Stimulated activated CD8-positive, alpha-beta memory T cell treated with anti-CD3 and anti-CD28 coated beads, Interleukin-12 subunit alpha, Interleukin-12 subunit beta, amount 100 ng/mL, for 24 hours (primary cell): Measurements from ENCODE around the gene PCARE.
"Not testable (repeated sequence)": the region's sequence is repeated elsewhere in the genome, so short reads cannot be mapped to it uniquely, and the experiment has no call there.

Experiments
- DNase-seq: peaks from one replicate; pipeline ENCODE4 v3.0.0-alpha.2; 2020; ENCODE audit errors: extremely low read depth

The PCARE gene

DNA sequence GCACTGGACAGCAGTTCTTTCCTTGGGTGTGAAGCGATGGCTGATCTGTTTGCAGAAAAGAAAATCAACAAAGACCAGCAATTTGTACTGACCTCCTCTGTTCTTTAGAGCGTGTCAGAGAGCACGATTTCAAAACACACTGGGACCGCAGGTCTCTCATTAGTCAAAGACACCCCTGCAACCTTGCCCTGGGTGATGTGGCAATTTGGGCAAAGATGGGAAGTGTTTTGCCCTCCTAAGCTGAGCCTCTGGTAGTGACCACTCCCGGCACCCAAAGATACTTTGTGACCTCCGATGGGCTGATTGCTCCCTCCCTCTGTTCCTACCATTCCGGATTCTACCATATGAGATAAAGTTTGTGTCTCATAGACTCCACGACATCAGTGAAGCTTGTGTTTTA, 22.6 kb upstream of the PCARE start:
- DNase-seq: no peak

DNA sequence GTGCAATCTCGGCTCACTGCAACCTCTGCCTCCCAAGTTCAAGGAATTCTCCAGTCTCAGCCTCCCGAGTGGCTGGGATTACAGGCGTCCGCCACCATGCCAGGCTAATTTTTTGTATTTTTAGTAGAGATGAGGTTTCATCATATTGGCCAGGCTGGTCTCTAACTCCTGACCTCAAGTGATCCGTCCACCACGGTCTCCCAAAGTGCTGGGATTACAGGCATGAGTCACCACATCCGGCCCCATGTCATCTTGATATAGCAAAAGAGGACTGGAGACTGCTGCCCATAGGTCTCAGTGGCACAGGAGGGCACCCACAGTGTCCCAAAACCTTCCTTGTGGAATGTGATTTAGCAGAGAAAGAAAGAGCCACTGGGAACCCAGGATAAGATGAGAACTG, 16.0 kb upstream of the PCARE start:
- not testable (repeated sequence) for DNase-seq

DNA sequence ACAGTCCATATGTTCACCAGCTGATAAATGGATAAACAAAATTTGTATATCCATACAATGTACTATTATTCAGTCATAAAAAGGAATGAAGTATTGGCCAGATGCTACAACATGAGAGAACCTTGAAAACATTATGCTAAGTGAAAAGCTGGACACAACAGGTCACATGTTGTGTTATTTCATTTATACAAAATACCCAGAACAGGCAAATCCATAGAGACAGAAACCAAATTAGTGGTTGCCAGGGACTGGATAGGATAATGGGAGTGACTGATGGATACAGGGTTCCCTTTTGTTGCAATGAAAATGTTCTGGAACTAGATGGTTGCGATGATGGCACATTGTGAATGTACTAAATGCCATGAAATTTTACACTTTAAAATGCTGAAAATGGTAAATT, 10.2 kb upstream of the PCARE start:
- no peak for DNase-seq

DNA sequence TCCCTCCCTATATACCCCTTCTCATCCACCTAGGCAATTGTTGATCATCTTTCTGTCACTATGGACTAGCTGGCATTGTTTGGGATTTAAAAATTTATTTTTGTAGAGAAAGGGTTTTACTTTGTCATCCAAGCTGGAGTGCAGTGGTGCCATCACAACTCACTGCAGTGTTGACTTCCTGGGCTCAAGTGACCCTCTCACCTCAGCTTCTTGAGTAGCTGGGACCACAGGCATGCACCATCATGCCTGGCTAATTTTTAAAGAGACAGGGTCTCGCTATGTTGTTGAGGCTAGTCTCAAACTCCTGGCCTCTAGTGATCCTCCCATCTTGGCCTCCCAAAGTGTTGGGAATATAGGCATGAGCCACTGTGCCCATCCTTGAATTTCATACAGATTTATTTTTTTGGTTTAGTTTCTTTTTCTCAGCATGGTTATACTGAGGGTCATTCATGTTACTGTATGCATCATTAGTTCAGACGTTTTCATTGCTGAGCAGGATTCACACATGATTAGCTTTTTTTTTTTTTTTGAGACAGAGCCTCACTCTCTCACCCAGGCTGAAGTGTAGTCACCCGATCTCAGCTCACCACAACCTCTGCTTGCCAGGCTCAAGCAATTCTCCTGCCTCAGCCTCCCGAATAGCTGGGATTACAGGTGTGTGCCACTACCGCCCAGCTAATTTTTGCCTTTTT, 8.6 kb upstream of the PCARE start:
- no peak for DNase-seq

DNA sequence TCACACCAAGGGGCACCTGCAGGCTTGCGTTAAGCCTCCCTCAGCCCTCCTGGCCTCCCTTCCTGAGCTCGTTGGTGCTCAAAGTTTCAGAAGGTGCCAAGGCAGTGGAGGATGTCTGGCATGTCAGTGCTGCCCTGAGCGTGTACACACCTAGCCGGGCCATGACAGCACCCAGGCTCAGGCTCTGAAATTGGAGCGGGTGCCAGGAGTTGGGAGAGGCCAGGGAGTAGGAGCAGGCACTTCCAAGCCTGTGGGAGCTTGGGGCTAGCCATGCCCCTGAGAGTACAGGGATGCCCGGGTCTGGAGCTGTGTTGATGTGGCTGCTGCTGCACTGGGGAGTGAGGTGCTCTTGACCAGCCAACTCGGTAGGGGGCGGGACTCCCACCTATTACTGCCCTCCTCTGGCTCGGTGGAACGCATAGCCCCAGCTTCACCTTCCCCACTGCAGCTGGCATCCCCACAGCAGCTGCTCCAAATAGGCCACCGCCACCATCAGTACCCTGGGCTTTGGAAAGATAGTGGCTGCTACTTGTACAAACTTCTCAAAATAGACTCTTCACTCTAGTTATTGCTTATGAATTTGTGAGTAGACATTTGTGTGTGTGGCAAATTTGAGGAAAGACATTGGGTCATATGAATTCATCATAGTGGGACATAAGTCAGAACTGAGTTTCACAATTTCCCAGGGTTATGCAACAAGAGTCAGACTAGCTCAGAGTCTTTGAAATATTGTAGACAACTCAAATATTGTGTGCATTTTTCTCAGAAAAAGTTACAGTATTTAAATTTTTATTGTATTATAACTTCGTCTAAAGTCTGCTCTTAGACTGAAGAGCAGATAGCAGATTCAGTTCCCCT, 6.8 kb upstream of the PCARE start:
- DNase-seq: no peak

DNA sequence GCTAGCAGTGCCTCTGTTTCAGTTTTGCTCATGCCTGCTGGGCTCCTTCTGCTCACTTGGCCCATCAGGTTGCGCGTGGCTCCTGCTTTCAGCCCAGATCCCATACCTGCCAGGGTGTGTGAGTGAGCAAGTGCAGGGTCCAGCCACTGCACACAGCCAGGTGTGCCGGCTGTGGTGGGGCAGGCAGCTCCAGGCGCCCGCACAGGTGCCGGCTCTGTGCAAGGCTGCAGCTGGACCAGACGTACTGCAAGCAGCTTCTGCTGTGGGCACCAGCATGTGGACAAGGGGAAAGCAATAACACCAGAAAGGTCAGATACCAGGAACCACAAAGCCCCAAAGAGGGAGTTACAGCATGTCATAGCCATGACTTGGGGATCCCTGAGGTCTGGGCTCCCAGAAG, 5.6 kb upstream of the PCARE start:
- DNase-seq: no peak

DNA sequence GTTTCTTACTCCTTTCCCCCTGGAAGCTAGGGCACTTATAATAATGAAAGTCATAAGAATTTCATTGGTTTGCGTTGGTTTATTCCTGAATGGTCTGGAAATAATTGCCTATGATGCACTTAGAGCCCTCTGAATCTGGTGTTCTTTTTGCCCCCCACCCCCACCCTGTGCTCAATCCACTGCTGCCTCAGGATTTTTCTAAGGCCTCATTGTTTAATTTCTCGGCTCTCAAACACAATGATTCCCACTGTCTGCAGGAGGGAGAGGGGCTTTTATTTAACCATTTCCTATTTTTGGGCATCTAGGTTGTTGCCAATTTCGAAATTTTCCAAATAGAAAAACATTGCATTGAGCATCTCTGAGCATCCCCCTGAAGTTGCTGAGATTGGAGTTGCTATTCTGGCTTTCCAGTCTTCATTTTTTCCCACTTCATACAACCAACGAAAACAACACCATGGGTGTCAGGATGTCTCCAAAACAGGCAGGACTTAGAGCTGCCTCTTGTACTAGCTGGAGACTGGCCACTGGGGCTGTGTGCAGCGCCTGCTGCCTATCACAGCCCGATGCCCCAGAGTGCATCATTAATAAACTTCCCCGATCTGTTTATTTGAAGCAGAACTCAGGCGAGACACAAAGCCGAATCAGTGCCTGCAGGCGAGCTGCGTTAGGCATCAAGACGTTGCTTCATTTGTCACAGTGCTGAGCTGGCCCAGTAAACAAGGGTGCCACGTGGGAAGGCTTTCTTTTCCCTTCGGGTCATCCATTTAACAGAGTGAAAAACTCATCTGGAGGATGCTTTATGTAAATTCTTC, 1.8 kb upstream of the PCARE start:
- no peak for DNase-seq

DNA sequence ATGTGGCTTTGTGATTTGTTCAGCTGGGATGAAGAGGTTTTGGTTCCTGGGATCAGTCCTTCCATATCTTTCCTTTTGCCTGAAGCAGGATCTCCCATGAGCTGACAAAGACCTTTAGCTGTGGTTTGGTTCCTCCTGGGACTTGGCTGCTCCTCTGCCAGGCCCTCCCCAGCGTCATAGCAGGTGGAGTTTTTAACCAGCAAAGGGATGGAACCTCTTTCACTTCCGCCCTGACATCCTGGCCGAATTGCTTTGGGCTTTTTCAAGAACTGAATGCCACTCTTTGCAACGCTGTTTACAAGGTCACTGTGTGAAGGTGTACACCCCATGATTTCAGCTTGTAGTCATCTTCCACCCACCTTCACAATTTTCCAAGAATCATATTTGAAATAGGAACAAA, 390 bp downstream of the PCARE start:
- DNase-seq: no peak

DNA sequence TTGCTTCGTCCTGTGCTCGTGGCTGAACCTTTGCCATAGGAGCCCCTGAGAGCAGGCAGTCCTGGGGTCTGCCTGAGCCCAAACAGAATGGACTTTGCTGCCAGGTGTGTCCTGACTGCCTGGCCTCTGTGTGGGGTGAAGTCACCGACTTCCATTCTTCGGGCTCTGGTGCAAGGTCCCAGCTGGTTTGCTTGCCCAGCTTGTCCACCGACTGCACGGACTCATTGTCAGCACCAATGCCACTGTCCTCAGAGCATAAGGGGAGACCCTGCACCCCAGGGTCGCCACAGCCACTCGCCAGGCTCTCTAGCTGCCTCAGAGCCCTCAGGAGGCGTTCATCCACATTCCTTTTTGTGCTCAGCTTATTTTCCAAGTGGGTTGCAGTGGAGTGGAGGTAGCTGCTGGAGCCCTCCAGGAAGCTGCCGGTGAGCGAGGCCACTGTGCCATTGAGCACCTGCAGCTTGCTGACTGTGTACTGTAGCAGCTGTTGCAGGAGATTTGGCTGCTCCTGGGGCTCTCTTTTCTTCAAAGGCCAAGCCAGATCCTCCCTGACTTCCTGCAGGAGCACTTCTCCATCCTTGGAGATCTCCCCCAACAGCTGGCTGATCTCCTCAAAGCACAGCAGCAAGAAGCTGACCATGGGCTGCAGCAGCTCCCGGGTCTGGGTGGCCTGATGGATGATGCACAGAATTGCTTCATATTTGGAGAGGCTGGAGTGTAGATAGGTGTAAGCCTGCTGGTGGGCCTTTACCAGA, 1.2 kb downstream of the PCARE start:
- no peak for DNase-seq

DNA sequence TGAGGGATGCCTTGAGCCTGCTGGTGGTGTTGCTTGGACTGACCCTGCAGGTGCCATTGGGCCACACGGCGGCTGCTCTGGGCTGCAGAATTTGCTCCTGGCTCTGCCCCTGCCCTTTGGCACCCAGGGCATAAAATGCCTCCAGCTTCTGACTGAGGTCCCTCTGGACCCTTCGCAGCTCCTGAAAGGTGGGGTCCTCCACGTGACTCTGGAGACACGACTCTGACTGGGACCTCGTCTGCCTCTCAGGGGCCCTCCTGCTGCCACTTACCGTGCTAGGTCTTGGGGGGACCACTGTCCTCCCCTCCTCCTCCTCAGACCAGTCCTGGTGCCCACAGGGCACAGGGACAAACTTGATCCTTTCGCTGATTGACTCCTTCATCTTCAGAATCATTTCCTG, 2.1 kb downstream of the PCARE start:
- no peak for DNase-seq

DNA sequence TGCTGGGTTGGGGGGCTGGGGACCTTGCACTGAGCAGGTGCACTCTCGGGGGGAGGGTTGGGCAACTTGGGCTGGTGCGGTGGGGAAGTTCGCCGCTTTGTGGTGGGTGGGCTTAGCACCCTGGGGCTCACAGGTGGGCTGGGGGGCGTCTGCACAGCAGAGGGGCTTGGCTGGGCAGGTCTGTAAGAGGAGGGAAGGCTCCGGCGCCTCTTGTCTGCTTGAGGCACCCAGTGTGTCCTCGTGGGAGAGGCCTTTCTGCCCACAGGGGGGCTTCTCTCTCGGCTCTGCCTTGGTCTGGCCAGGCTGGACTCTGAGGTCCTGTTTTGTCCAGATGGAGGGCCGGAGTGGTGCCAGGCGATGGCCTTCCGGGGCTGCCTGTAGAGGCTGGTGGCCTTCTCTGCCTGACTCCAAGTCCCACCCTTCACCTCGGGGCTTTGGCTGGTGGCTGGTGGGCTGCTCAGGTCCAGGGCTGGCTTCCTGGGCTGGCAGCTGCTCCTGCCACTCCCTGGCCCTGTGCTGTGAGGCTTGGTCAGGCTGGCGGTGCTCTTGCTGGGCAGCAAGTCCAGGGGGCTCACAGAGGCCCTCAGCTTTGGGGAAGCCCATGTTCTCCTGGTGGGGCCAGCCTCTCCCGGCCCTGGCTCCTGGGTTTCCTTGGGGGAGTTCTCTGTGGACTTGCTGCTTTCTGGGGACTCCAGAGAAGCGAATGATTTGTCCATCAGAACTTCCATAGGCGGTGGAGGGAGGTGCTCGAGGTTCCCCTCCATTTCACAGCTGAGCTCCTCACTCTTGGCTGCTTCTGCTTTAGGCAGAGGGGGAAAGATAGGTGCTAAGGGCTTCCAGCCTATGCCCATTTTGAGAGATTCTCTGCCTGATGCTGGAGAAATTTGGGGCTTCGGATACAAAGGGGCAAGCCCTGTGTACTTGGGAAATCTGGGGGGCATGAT, 3.0 kb downstream of the PCARE start:
- no peak for DNase-seq

DNA sequence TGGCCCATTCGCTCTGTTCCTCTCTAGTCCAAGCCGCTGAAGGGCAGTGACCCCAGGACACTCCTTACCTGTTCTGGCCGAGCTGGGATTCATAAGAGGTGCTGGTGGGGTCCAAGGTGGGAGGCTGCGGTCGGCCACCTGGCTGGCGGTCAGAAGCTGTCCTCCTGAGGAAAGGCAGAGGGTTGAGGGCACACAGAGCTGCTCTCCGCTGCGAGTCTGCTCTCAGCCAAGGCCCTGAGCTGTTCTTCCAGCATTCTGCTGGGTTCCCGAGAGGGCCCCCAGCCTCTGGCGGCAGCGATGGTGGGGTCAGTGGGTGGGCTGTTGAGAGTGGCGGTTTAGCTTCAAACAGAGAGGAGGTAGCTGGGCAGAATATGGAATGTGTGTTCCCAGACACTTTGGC, 3.8 kb downstream of the PCARE start:
- no peak for DNase-seq

DNA sequence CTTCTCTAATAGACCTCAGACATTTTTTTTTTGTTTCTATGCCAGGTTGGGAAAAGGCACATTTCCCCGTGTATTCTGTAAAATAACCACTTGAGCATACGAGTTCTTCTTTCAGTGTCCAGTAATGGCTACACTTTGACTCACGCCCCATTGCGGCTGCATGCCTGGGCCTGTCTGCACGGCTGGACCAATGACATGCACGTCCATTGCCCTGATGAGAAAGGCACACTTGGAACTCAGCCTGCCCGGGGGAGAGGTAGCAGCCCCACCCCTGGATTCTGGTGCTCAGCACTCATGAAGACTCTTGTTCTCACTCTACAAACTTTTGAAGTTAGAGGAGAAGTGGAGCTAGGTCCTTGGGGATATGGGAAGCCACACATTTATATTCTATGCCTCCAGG, 5.8 kb downstream of the PCARE start:
- no peak for DNase-seq

DNA sequence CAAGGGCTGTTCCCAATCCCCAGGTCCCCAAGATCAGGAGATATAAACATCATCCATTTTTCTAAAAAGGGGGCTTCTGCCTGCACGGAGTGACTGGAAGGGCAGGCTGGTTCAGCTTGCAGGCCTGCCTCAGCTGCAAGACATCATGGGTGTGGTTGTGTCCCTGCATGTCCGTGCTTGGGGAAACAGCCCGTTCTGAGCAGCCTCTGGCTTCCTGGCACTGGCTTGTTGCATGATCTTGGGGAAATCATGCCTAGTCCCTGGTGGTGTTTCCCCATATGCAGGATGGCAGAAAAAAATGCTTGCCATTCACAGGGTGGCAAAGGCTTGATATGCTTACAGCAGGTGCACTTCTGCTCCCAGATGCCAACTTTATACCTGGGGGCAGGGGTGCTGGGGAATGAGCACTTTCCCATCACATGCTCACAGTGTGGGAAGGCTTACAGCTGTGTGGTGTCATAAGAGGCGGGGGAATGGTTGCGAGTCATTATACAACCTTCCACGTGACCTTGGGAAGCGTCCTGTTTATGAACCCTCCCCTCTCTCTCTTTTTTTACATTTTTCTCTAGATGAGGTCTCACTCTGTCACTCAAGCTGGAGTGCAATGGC, 7.2 kb downstream of the PCARE start:
- DNase-seq: no peak

DNA sequence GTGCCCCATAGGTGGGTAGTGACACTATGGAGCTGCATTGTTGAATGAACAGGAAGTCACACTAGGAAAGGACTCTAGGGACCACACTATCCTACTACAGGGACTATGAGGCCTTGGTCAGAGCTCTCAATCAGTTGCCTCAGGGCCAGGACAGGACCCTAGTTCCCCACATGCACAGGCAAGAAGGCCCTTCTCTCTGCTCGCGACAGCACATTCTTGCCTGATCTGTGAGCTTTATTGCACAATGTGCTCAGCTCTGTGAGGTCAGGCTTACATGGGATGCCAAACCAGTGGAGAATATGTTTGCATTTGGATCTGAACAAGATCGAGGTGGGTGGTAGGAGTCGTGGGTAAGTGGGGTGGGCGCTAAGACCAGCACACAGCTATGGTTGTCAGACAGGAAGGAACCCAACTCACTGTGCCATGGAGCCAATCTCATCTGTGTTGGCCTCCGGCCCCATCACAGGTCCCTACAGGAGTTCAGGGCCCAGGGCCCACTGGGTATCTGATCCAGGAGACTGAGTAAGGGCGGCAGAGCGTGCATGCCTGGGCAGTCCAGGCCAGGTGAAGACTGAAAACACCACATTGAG, 8.0 kb downstream of the PCARE start:
- no peak for DNase-seq

DNA sequence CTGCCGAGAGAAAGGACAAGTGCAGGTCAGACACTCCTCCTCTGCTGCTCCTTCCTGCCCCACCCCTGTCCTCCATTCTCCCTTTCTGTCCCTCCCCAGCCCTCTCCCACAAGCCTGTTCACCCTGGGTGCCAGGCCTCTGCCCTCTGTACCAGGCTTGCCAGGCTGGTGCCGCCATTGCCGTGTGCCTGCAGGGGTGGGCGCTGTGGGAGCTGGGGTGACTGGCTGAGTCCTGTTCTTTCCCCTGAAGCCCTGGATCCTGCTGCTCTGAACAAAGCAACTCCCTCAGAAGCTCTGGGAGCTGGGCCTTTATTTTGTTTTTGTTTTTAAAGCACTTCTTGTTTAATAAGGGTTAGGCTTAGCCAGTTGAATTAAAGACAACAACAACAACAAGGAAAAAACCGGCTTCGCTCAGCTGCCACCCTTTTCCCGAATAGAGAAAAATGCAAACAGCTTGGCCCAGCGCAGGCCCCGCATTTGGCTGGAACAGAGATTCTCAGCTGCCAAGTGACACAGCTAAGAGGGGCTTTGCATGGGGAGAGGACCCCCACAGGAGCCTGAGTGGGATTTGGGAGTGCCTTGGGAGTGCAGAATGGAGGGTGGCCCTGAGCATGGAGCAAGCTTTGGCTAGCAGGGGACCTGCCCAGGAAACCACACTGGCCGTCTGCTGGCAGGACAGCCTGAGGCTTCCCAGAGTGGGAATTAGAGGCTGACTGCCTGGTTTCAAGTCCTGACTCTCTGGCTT, 9.1 kb downstream of the PCARE start:
- no peak for DNase-seq

DNA sequence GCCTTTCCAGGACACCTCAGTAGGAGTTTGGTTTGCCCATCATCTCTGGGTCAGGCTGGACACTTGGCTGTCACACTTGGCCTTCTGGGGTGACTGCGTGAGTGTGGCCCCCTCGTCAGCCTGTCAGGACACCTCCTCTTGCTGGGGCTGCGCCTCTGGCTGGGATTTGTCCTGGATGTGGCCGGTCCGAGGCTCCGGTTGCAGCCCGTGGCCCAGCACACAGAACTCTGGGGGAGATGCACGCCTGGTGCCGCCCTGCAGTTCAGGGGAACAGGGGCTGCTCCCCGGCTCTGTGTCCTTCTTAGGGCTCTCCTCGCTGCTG, 9.6 kb downstream of the PCARE start:
- DNase-seq: no peak

DNA sequence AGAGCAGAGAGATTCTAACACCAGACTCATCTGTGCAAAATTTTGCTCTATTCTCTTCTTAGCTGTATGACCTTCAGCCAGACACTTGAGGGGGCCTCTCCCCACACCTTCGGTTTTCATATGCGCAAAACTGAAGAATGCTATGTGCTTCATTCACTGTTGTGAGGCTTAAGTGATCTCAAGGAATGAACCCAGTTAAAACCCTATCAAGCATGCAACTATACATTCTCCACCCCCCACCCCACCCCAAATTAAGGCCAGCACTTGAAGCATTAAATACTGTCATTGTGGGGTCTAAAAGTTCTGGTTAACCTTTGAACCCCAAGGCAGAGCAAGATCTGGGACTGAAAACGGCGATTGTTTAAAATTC, 10.0 kb downstream of the PCARE start:
- no peak for DNase-seq

DNA sequence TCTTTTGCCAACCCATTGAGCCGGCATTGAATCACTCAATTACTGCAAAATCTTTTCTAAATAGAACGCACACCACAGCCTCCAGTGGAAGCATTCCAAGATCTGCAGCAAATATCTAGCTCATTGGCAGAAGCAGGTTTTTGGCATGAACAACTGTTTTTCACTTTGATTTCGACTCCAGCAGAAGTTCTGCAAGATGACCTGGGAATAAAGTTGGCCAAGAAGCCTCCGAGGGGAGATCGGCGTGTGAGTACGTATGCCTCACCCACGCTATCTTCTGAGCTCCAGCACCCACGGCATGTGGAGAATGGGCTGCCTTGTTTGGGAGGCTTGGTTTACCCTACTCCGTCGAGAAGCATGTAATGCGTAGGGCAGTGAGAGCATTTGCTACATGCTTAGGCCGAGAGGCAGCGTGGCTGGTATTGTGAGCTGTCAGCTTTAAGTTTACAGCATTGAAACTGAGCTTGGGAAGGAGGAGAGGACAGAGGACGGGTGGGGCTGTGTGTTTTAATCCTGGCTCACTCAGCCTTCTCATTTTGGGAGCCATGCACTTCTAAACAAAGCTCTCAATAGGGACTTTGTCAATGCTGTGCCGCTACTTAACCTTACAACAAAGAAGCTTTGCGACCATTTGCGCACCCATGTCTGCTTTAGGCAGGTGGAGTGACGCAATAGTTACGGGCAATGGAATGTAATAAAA, 10.5 kb downstream of the PCARE start:
- no peak for DNase-seq
